GM19372 (cell line): Measurements from ENCODE around the gene TP53AIP1.

Experiments
- ATAC-seq: cut with Tn5 transposase; IDR thresholded peaks from one replicate; pipeline ENCODE4 v1.9.1; 2021; ENCODE audit warnings: mild to moderate bottlenecking, low read depth, moderate library complexity; ENCODE audit not compliant: unreplicated experiment

The TP53AIP1 gene

DNA sequence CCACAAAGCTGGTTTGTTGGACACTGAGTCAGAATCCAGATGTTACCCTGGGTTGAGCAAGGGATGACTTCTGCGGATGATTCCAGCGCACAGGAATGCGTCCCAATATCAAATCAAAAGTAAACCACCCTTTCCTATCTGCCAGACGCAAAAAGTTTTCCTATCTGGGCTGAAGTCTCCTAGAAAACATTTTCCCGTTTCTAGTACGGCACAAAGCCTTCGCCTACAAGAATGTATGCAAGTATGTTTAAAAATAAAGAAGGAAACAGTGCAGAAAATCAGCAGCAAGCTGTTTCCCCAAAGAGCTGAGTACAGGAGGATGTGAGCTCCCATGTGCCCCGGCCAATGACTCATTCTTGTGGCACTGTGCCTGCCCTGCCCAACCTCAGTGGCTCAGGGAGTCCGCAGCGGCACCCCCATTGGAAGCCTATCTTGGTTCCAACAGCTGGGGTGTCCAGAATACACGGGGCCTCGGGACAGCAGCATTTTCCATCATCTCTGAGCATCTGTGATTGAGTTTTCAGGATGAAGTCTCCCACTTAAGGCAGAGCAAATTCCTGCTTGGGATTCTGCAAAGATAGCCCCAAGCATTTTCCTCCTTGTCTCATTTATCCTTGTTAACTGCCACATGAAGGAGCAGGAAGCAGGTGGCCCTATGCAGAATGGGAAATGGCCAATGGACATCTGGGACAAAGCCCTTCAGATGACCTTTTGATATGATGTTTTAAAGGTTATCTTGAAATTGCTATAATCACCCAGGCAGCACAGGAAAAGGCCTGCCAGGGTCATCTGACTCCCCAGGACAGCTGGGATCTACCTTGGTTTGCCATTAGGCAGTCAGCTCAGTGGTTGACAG is 34.1 kb downstream of the TP53AIP1 start:
- no peak for ATAC-seq

DNA sequence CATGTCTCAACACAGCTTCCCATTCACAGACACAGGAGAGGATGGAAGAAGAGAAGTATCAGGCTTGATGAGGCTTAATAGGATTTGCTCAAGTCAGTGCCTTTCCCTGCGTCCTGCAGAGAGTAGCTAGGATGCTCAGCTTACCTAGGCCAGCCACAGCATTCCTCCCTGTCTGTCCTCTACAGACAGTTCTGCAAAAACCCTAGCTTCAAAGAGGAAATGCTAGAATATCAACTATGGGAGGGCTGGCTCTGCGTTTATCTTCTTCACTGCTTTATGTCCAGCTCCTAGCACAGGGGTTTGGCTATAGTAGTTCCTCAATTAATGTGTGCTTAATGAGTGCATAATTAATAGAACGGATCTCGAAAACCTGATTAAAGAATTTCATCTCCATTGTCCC is 35.1 kb downstream of the TP53AIP1 start:
- ATAC-seq = no peak

- ATAC-seq = no peak
Measured at GRCh38 chr11:128906185-128907050, 36.3 kb downstream of the TP53AIP1 start.

- peak; percentile 50 for ATAC-seq
Measured at GRCh38 chr11:128905345-128906184, 37.1 kb downstream of the TP53AIP1 start.

- ATAC-seq = peak; percentile 36
Measured at GRCh38 chr11:128904656-128905344, 37.9 kb downstream of the TP53AIP1 start.

- no peak for ATAC-seq
Measured at GRCh38 chr11:128904303-128904655, 38.4 kb downstream of the TP53AIP1 start.

GRCh38 chr11:128903248-128904061 is 39.2 kb downstream of the TP53AIP1 start:
- no peak for ATAC-seq

DNA sequence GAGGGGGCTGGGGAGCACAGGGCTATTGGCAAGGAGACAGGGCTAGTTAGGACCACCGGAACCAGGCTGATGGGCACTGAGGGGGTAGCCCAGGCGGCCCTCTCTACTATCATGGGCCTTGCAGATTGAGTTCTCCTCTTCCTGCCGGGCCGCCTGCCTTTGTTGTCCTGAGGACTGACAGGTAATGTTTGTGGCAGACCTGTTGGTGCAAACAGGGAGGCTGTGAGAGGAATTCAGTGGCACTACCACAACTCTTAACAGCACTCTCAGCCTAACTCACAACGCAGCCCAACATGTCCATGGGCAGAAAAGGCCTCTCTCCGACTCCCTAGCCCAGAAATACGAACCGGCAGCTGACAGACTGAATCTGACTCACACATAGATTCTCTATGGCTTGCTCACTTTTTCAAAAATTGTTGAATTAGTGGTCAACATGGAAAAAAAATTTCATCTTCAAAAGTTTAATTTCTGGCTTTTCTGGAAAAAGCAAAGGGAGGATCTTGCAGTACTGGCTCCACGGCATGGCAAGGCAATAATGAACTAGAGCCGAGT is 40.1 kb downstream of the TP53AIP1 start:
- ATAC-seq = no peak

GRCh38 chr11:128901653-128902514 is 40.8 kb downstream of the TP53AIP1 start:
- ATAC-seq = no peak

- no peak for ATAC-seq
Measured at GRCh38 chr11:128900468-128900867, 42.2 kb downstream of the TP53AIP1 start.

DNA sequence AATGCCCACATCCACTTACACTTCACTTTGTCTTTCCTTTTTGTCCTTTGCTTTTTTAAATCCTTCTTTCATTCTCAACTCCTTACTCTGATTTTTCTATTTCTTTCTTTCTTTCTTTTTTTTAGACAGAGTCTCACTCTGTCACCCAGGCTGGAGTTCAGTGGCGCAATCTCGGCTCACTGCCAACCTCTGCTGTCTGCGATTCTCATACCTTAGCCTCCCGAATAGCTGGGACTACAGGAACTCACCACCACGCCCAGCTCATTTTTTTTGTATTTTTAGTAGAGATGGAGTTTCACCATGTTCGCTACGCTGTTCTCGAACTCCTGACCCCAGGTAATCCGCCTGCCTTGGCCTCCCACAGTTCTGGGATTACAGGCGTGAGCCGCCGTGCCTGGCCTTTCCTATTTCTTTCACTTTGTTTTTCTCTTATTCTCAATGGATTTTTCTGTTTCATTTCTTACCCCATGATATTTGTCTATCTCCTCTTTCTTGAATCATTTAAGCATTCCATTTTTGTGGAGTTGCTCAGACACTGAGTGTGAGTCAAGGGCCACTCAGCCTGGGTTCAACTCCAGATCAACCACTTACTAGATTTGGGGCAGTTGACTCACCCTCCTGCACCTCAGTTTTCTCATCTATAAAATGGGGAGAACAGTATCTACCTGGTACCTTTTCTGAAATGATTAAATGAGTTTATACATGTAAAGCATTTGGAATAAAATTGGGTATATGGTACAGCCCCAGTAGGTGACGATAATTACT is 43.9 kb downstream of the TP53AIP1 start:
- no peak for ATAC-seq

- ATAC-seq = no peak
Measured at GRCh38 chr11:128897826-128898225, 44.8 kb downstream of the TP53AIP1 start.

GRCh38 chr11:128896356-128896755 is 46.3 kb downstream of the TP53AIP1 start:
- ATAC-seq = no peak

DNA sequence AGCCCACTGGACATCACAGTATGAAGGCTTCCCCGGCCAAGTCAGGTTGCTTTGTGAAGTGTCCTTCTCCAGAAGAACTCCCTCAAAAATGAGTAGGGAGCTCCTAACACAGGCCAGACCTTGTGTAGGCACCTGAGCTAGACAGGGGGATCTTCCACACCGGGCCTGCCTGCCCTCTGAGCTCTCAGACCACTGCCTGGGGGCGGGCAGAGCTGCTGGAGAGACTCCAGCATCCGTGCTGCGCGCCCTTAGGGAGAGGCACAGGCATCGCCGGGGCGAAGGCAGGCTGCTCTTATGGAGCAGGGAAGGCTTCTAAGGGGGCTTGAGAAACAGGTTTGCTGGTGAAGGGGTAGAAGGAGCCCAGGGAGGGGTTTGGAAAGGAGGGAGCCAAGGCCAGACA is 47.1 kb downstream of the TP53AIP1 start:
- no peak for ATAC-seq

DNA sequence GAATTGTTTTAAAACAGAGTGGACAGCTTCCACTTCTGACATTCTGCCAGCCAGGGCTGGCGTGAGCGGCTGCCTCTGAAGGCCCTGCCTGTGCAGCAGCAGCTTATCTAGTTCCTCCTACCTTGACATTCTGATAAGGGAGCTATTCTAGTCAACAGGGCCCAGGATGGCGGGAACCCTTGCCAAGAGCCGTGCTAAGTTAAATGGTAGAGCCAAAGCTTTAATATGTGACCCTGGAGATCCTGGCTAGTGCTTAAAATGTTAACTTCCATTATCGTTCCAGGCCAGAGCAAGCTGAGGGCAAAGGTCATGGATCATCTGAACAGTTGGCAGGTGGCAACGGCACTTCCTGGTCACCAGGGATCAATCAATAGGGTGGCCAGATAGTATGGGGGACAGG is 48.0 kb downstream of the TP53AIP1 start:
- no peak for ATAC-seq

DNA sequence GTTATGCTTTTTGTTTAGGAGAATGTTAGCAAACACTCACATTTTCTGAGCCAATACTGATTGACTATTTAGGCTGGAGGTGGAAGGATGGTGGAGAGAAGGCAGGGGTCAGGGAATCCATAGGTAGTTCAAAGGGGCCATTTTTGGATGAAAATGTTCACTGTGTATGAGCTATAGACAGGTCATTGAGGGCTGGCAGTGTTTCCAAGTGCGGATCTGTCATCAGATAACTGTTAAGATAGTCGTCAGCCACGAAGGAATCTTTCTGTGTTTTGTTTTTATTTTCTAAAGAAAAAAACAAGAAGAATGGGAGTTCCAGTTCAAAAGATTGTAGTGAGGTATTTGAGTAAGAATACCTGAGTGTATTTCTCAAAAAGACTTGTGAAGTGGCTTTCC is 48.4 kb downstream of the TP53AIP1 start:
- ATAC-seq = no peak

GRCh38 chr11:128893578-128894285 is 48.9 kb downstream of the TP53AIP1 start:
- ATAC-seq = peak; percentile 49
